Muscle of back (tissue), 11 donors: ENCODE results near the gene ARRDC2. TPM values are rescaled to one million over a fixed set of nuclear protein-coding genes. Genes with fewer than 3 reads are reported as not detected.
"Not testable (repeated sequence)": the region's sequence is repeated elsewhere in the genome, so short reads cannot be mapped to it uniquely, and the experiment has no call there.

ENCODE experiments used
- DNase-seq, 3 donors: peaks; one replicate each; pipeline versions ENCODE4 v3.0.0 to v3.0.0-alpha.2; 2013
- polyA plus RNA-seq, 10 donors: library from polyadenylated mRNA; unstranded; fragments of 120-200 nt; gene quantifications; one replicate each; pipeline ENCODE4 v1.2.1, GENCODE V29; 2013; ENCODE audit not compliant: insufficient read length in 10 of 10

ARRDC2 gene
- polyA plus RNA-seq, 10 donors, result 3.6 to 5.9 (median 4.7) TPM

DNA sequence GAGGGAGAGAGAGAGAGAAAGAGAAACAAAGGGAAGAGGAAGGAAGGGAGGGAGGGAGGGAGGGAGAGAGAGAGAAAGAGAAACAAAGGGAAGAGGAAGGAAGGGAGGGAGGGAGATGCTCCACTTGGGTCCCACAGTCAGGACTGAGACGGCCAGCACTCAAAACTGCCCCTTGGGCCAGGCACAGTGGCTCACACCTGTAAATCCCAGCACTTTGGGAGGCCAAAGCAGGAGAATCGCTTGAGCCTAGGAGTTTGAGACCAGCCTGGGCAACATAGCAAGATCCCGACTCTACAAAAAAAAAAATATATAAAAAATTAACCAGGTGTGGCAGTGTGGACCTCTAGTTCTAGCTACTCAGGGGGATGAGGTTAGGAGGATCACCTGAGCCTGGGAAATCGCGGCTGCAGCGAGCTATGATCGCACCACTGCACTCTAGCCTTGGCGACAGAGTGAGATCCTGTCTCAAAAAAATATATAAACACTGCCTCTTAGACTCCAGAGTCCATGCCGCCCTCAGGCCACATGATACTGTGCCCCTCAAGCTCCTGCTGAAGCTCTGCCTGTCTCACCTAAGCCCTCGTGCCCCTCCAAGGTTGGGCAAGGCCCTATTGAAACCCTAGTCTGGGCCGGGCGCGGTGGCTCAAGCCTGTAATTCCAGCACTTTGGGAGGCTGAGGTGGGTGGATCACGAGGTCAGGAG is 8.4 kb downstream of the ARRDC2 start:
- no peak for DNase-seq

- no peak for DNase-seq
Measured at GRCh38 chr19:18017275-18018083, 9.5 kb downstream of the ARRDC2 start.

GRCh38 chr19:18020212-18021085 is 12.5 kb downstream of the ARRDC2 start:
- peak in 1 of 3 donors; percentile 63 for DNase-seq

- peak; percentile 56 to 70 (median 67) for DNase-seq
Measured at GRCh38 chr19:18021121-18021755, 13.3 kb downstream of the ARRDC2 start.

DNA sequence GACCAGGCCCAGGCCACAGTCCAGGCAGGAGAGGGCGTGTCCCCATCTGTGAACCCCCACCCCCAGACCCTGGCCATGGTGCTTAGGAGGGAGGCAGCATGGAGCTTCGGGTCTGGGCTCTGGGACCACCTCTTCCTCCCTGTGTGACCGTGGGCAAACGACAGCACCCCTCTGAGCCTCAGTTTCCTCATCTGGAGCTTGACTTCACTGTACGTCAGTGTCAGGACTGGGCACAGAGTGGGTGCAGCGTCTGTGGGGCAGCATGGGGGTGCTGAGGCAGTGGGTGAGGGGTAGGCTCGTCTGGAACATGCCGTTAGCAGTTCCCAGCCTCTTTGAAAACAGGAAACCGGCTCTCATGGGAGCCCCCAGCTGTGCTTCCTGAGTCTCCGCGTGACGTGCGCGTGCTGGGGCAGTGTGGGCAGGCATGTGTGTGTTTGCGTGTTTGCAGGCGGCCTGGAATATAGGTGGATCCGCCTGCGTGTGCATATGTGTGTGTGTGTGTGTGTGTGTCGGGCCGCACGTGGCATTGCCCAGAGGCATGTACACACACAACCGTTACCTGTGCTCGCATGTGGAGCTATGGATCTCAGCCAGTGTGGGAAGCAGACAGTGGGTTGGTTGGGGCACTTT is 15.8 kb downstream of the ARRDC2 start:
- DNase-seq, result peak; percentile 58 to 89 (median 74)

- DNase-seq, result no peak
Measured at GRCh38 chr19:18027151-18027550, 19.2 kb downstream of the ARRDC2 start.

DNA sequence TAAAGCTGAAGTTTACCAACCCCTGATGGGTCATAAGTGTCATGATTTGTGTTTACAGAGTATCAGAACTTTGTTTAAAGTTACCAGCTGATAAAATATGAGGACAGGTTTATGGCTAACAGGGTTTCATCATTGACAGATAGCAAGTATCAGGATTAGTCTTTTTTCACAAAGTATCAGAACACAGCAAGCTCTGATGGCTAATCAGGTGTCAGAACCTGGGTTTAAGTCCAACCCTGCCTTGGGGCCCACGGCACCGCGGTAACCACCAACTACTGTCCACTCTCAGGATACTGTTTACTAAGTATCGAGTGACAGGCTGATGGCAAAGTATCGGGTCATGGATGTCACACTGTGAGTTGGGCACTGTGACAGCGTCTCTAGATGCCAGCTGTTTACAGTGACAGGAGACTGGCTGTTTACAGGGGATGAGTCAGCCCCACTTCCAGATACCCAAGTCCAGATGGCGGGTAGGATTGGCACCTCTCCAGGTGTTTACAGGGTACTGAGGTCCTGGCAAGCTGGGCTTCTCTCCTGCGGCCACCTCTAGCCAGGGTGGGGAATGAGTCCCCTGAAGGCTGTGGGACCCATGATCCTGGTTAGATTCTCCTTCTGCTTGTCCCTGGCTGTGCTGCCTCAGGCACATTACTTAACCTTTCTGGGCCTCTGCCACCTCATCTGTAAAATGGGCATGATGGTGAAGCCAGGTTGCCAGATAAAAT is 21.8 kb downstream of the ARRDC2 start:
- peak; percentile 28 to 64 (median 44) for DNase-seq

DNA sequence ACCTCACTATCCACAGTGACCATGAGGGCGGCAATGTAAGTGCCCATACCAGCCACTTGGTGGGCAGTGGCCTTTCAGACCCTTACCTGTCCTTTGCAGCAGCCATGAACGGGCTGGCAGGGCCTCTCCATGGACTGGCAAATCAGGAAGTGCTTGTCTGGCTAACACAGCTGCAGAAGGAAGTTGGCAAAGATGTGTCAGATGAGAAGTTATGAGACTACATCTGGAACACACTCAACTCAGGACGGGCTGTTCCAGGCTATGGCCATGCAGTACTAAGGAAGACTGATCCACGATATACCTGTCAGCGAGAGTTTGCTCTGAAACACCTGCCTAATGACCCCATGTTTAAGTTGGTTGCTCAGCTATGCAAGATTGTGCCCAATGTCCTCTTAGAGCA is 23.4 kb downstream of the ARRDC2 start:
- DNase-seq, result not testable (repeated sequence)

DNA sequence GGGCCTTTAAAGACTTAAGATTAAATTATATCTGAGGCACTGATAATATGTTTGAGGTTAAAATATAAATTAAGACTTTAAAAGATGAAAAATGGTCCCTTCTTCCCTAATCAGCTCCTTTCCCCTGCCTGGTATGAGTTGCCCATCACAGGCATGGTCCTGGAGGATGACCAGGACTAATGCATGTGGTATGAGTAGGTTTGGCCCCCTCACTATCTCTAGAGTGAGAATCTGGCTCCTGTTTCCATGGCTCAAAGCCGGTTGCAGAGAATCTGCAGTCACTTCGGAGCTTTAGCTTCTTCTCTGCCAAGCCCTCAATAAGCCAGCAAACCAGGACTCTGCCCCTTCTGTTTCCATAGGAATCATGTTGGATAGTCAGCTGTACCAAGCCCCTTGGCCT is 24.1 kb downstream of the ARRDC2 start:
- not testable (repeated sequence) for DNase-seq

GRCh38 chr19:18041054-18041453 is 33.1 kb downstream of the ARRDC2 start:
- DNase-seq, result no peak

- DNase-seq, result no peak
Measured at GRCh38 chr19:18043676-18044075, 35.7 kb downstream of the ARRDC2 start.

GRCh38 chr19:18044825-18045304 is 36.9 kb downstream of the ARRDC2 start:
- peak; percentile 66 to 82 (median 74) for DNase-seq

DNA sequence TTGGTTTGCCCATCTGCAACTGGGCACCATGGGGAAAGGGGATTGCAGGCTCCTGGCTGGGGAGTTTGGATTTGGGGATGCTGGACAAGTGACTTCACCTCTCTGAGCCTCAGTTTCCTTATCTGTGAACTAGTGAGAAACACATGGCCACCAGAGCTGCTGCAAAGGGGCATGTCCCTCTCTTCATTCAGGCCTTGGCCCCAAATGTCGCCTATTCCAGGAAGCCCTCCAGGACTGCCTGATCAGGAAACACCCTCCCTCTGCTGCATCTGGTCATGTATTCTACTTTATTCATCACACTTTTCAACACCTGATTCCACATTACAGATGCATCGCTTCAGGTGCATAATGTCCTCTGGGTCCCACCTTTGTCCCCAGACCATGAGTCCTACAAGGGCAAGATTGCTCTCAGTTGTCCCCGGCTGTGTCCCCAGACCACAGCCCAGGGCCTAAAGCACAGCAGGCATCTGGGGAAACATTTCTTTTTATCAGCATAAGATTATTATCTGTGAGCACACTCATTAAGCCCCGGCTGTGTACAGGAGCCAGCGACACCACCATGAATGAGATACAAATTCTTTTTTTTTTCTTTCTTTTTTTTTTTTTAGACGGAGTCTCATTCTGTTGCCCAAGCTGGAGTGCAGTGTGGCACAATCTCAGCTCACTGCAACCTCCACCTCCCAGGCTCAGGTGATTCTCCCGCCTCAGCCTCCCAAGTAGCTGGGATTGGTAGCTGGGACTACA is 37.5 kb downstream of the ARRDC2 start:
- no peak for DNase-seq

DNA sequence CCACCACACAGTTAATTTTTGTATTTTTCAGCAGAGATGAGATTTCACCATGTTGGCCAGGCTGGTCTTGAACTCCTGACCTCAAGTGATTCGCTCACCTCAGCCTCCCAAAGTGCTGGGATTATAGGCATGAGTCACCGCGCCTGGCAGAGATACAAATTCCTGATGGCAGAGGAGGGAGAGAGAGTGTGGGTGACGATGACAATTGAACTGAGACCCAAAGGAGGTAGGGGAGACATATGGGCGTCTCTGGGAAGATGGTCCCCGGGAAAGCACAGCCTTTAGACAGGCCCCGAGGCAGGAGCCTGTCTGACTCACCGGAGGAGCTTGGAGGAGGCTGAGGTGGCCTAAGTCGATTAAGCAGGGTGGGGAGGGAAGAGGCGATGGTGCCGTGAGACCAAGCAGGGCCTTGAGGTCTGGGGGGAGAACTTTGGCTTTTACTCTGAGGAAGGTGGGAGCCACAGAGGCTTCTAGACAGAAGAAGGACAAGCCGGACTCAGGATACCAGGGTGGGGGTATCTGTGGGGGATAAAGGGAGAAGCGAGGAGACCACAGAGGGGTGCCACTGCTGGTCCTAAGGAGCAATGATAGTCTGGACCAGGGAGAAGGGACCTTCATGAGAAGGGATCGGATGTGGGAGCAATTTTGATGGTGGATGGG is 38.2 kb downstream of the ARRDC2 start:
- peak in 1 of 3 donors; percentile 84 for DNase-seq

DNA sequence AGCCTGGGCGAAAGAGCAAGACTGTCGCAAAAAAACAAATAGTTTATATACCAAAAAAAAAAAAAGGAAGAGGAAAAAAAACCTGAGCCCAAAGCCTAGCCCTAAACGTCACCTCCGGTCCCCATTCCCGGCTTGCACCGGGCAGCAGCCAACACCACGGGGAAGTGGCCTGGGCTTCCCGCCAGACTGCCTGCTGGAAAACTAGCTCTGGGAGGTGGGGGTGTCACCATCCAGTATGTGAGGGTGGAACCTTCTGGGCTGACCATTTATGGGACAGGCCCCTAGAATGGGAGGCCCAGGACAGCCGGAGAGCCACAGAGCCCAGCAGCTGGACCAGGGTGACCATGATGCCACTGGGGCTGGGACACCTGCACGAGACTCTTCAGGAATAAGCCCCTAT is 41.4 kb downstream of the ARRDC2 start:
- DNase-seq, result peak; percentile 36 to 81 (median 79)

DNA sequence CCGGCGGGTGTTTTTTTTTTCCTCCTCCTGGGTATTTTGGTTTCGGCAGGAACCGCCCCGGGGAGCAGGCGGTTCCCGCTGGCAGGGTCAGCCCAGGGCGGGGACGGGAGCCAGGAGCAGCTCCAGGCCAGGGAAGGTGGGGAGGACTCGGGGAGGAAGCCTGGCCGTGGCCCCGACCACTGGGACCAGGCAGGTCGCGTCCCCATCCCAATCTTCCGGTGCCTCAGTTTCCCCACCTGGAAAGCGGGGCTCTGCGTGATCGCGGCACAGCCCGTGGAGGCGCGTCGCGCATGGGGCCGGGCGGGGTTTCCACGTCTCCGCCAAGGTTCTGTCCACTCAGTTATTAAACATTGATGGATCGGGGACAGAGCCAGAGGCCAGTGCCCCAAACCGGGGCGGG is 43.9 kb downstream of the ARRDC2 start:
- DNase-seq, result no peak

GRCh38 chr19:18053576-18054219 is 45.7 kb downstream of the ARRDC2 start:
- no peak for DNase-seq

DNA sequence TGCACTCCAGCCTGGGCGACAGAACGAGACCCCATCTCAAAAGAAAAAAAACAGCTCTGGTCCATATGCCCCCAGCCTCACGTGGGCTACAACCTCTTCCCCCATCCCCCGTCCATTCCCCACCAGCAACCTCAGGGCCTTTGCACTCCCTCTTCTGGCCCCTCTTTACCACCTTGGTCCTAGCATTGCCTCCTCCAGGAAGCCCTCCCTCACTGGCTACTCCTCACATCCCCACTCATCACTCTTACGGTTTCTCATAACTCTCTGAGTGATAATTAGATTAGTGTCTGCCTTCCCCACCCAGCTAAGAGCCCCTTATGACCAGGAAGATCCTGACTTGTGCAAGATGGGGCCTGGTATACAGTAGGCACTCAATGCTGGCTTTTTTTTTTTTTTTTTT is 48.0 kb downstream of the ARRDC2 start:
- no peak for DNase-seq
